ENCODE results near the gene C16orf90. TPM values are rescaled to one million over a fixed set of nuclear protein-coding genes. Genes with fewer than 3 reads are reported as not detected.
A peak's percentile ranks its signal among the peaks of the same experiment; 100 is the strongest.

C16orf90 gene
- total RNA-seq, 4 donors from 2014 or later = not detected

- Histone ChIP-seq H3K4me3 (no peak overlapping the region), H3K27ac (peak overlapping the region in 3 of 4 donors; percentile 43 to 60 (median 52)), H3K36me3 (peaks cover 0 to 96% of the 10 kb centered on the region in 2 donors), H3K4me1 (peaks cover 0 to 7% (median 0%) of the 10 kb centered on the region in 3 donors), H3K27me3 (no peaks in the 10 kb centered on the region), H3K9me3 (no peaks in the 10 kb centered on the region)
- no peak for TF ChIP-seq POLR2AphosphoS5 (IDR thresholded peaks at IDR 0.05)
- no peak for TF ChIP-seq POLR2A (IDR thresholded peaks at IDR 0.05)
- TF ChIP-seq EP300 (IDR thresholded peaks at IDR 0.05) = no peak
- TF ChIP-seq, protein P1, sequence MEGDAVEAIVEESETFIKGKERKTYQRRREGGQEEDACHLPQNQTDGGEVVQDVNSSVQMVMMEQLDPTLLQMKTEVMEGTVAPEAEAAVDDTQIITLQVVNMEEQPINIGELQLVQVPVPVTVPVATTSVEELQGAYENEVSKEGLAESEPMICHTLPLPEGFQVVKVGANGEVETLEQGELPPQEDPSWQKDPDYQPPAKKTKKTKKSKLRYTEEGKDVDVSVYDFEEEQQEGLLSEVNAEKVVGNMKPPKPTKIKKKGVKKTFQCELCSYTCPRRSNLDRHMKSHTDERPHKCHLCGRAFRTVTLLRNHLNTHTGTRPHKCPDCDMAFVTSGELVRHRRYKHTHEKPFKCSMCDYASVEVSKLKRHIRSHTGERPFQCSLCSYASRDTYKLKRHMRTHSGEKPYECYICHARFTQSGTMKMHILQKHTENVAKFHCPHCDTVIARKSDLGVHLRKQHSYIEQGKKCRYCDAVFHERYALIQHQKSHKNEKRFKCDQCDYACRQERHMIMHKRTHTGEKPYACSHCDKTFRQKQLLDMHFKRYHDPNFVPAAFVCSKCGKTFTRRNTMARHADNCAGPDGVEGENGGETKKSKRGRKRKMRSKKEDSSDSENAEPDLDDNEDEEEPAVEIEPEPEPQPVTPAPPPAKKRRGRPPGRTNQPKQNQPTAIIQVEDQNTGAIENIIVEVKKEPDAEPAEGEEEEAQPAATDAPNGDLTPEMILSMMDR (IDR thresholded peaks at IDR 0.05) = no peak
- ATAC-seq = peak; percentile 60
- WGBS, 2 donors (ENCODE audit: low coverage in 1 of 2) = 31 to 37% methylated on average over 4 to 8 of the region's 8 CpGs
Observed at GRCh38 chr16:3520841-3521240, 25.6 kb upstream of the C16orf90 start.

DNA sequence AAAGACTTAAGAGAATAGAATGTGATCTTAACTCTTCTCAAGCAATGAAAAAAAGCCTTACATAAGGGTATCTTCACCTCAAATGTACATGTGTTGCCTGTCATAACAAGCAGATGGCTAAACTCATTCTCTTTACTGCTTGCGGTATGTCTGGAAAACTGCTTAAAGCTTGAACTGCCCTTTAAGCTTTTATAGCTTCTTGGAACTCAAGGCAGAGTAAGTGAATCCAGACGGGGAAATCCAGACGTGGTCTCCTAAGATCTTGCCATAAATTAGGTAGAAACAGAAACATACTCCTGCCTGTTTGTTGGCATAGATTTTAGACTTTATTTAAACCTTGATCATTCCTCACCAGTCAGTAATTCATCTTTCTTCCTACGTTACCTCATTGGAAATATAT lies 25.1 kb upstream of the C16orf90 start:
- Histone ChIP-seq H3K4me1 (peaks cover 0 to 7% (median 0%) of the 10 kb centered on the region in 3 donors), H3K36me3 (peaks cover 0 to 96% of the 10 kb centered on the region in 2 donors), H3K4me3 (no peak overlapping the region), H3K27ac (peak overlapping the region in 3 of 4 donors; percentile 43 to 60 (median 52)), H3K27me3 (no peaks in the 10 kb centered on the region), H3K9me3 (no peaks in the 10 kb centered on the region)
- ATAC-seq = no peak
- WGBS, 2 donors (ENCODE audit: low coverage in 1 of 2) = 21 to 30% methylated on average over 4 of the region's 4 CpGs
- TF ChIP-seq POLR2AphosphoS5 (IDR thresholded peaks at IDR 0.05) = no peak
- TF ChIP-seq, protein P1 (IDR thresholded peaks at IDR 0.05) = no peak
- TF ChIP-seq EP300 (IDR thresholded peaks at IDR 0.05) = no peak
- no peak for TF ChIP-seq POLR2A (IDR thresholded peaks at IDR 0.05)

DNA sequence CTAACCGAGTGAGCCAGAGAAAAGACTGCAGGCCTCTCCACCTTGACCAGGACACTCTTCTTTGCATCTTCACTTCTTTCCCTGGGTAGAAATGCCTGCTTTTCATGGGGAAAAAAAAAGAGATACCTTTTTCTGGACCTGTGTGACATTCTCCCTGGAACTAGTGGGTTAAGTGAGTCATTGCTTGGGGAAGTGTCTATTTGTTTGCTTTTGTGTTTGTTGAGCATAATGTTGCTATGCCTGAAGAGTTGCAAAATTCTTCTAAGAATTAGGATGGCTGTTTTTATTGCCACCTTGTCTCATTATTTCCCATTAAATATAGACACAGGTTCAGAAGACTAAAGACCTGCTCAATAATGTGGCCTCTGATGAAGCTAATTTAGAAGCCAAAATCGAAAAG lies 24.3 kb upstream of the C16orf90 start:
- H3K27me3 ChIP-seq = no peaks in the 10 kb centered on the region
- peaks cover 0 to 96% of the 10 kb centered on the region in 2 donors for H3K36me3 ChIP-seq
- H3K4me1 ChIP-seq = peaks cover 0 to 7% (median 0%) of the 10 kb centered on the region in 3 donors
- WGBS, 2 donors (ENCODE audit: low coverage in 1 of 2) = 83 to 86% methylated on average over 1 to 2 of the region's 2 CpGs
- no peak overlapping the region for H3K4me3 ChIP-seq
- TF ChIP-seq, protein P1 (IDR thresholded peaks at IDR 0.05) = no peak
- no peak for TF ChIP-seq EP300 (IDR thresholded peaks at IDR 0.05)
- no peak for TF ChIP-seq POLR2A (IDR thresholded peaks at IDR 0.05)
- no peak for TF ChIP-seq POLR2AphosphoS5 (IDR thresholded peaks at IDR 0.05)
- H3K27ac ChIP-seq = peak overlapping the region in 1 of 4 donors; percentile 52
- no peak for ATAC-seq
- no peaks in the 10 kb centered on the region for H3K9me3 ChIP-seq

GRCh38 chr16:3518986-3519348 lies 23.7 kb upstream of the C16orf90 start:
- Histone ChIP-seq H3K27me3 (no peaks in the 10 kb centered on the region), H3K27ac (no peak overlapping the region), H3K4me3 (no peak overlapping the region), H3K4me1 (peaks cover 0 to 7% (median 0%) of the 10 kb centered on the region in 3 donors), H3K36me3 (peaks cover 0 to 96% of the 10 kb centered on the region in 2 donors), H3K9me3 (no peaks in the 10 kb centered on the region)
- TF ChIP-seq, protein P1 (IDR thresholded peaks at IDR 0.05) = no peak
- TF ChIP-seq POLR2AphosphoS5 (IDR thresholded peaks at IDR 0.05) (no peak), POLR2A (IDR thresholded peaks at IDR 0.05) (no peak), EP300 (IDR thresholded peaks at IDR 0.05) (no peak)
- 93% methylated on average over 3 to 7 of the region's 8 CpGs for WGBS, 2 donors (ENCODE audit: low coverage in 1 of 2)
- ATAC-seq = no peak

- Histone ChIP-seq H3K9me3 (no peaks in the 10 kb centered on the region), H3K4me3 (no peak overlapping the region), H3K36me3 (peaks cover 0 to 96% of the 10 kb centered on the region in 2 donors), H3K27ac (no peak overlapping the region), H3K27me3 (no peaks in the 10 kb centered on the region), H3K4me1 (peaks cover 0 to 7% (median 0%) of the 10 kb centered on the region in 3 donors)
- 88 to 91% methylated on average over 3 to 4 of the region's 6 CpGs for WGBS, 2 donors (ENCODE audit: low coverage in 1 of 2)
- ATAC-seq = no peak
- TF ChIP-seq, protein P1 (IDR thresholded peaks at IDR 0.05) = no peak
- TF ChIP-seq EP300 (IDR thresholded peaks at IDR 0.05) (no peak), POLR2AphosphoS5 (IDR thresholded peaks at IDR 0.05) (no peak), POLR2A (IDR thresholded peaks at IDR 0.05) (no peak)
Observed at GRCh38 chr16:3518292-3518985, 23.1 kb upstream of the C16orf90 start.
